GM19023 (cell line): Measurements from ENCODE around the gene GRAMD2B.
"Not testable (repeated sequence)": the region's sequence is repeated elsewhere in the genome, so short reads cannot be mapped to it uniquely, and the experiment has no call there.

Experiments used
- ATAC-seq: cut with Tn5 transposase; IDR thresholded peaks from one replicate; pipeline ENCODE4 v1.9.1; 2021; ENCODE audit warnings: mild to moderate bottlenecking, moderate library complexity; ENCODE audit not compliant: unreplicated experiment

GRAMD2B gene

DNA sequence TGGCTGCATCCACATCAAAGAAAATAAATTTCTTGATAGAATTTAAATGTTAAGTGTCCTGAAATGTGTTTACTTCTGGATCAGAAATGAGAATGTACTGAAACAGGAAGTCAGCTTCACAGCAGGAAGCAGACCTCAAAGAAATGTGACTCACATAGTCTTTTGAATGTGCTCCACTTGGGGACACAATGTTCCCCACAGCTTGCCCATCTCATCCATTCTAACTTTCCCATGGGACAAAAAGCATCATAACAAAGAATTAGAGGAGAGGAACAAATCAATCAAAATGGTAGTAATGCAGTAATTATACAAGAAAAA, 85.7 kb downstream of the GRAMD2B start:
- no peak for ATAC-seq

- ATAC-seq: no peak
Observed at GRCh38 chr5:126509339-126509738, 86.1 kb downstream of the GRAMD2B start.

DNA sequence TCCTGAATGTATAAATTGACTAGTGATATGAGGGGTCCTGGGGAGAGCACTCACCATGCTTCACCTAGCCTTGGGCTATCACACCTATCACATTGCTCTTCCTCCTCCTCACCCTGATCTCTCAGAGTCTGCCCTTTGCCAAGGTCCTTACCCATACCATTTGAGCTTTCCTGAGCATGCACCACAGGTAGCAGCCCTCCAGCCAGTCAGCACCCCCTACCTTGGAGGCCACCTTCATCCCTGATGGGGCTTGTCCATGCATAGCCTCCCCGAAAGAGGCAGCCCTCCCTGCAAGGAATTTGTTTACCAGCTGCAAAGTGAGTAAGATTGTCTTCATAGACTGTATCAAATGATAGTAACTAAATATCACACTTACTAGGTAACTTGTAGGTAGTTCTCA, 88.8 kb downstream of the GRAMD2B start:
- ATAC-seq: no peak

- ATAC-seq: no peak
Observed at GRCh38 chr5:126512451-126512850, 89.2 kb downstream of the GRAMD2B start.

- no peak for ATAC-seq
Observed at GRCh38 chr5:126513302-126513701, 90.1 kb downstream of the GRAMD2B start.

- no peak for ATAC-seq
Observed at GRCh38 chr5:126513703-126514102, 90.5 kb downstream of the GRAMD2B start.

DNA sequence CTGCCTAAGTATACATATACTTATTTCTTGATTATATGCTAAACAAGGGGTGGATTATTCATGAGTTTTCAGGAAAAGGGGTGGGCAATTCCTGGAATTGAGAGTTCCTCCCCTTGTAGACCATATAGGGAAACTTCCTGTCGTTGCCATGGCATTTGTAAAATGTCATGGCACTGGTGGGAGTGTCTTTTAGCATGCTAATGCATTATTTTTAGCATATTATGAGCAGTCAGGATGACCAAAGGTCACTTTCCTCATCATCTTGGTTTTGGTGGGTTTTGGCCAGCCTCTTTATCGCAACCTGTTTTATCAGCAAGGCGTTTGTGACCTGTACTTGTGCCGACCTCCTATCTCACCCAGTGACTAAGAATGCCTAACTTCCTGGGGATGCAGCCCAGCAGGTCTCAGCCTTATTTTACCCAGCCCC, 90.9 kb downstream of the GRAMD2B start:
- no peak for ATAC-seq

DNA sequence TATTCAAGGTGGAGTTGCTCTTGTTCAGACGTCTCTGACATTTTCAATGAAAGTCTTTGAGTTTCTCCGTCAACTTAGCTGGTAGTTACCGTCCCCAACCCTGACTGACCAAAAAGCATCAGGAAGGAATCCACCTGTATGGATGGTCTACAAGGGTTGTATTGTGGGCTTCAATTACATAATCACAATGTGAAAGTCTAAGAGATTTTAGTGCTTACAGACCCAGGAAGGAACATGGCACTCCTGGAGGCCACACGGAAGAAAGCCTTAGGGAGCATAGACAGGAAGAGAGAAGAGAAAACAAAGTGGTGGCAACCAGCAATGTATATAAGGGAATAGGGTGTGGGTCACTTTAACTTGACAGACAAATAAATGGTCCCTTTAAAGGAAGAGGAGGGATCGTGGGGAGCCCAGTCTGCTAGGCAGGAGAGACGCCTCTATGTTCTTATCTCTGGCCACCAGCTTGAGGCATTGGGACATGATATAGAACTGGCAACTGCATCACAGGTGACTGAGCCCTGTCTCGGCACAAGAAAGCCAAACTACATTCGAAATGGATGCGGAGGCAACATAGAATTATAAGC, 91.4 kb downstream of the GRAMD2B start:
- ATAC-seq: no peak

DNA sequence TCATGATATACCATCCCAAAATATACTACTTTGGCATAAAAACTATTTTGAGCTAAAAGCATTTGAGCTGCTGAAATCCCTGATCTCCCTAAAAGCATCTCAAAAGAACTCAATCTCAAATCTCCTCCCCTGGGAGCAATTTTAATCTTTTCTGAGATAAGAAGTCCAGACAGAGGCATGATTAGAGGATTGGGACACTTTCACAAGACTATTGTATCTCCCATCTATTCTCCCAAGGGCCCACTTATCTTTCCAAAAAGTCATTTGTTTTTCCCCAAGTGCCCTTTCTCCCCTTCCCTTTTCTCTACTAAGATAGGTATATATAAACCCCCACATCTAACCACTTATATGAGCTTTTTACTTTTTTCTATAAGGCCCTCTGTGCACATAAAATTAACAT, 92.1 kb downstream of the GRAMD2B start:
- no peak for ATAC-seq

- no peak for ATAC-seq
Observed at GRCh38 chr5:126516133-126516532, 92.9 kb downstream of the GRAMD2B start.

DNA sequence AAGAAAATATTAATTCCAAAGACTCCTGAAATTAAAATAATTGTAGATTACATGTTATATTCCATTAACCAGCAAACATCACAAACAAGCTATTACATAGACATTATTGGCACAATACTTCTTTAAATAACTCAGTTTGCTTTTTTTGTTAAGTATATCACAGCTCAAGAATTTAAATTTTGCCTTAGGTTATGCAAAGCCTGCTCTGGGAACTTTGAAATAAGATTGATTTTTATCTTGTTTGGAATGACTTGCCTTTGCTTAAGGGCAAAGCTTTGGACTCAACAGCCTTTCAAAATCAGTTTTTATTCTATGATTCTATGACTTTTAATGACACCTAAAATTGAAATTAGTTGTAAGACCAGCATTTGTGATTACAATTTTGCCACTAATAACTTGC, 93.6 kb downstream of the GRAMD2B start:
- no peak for ATAC-seq

GRCh38 chr5:126519223-126519622, 96.0 kb downstream of the GRAMD2B start:
- not testable (repeated sequence) for ATAC-seq

DNA sequence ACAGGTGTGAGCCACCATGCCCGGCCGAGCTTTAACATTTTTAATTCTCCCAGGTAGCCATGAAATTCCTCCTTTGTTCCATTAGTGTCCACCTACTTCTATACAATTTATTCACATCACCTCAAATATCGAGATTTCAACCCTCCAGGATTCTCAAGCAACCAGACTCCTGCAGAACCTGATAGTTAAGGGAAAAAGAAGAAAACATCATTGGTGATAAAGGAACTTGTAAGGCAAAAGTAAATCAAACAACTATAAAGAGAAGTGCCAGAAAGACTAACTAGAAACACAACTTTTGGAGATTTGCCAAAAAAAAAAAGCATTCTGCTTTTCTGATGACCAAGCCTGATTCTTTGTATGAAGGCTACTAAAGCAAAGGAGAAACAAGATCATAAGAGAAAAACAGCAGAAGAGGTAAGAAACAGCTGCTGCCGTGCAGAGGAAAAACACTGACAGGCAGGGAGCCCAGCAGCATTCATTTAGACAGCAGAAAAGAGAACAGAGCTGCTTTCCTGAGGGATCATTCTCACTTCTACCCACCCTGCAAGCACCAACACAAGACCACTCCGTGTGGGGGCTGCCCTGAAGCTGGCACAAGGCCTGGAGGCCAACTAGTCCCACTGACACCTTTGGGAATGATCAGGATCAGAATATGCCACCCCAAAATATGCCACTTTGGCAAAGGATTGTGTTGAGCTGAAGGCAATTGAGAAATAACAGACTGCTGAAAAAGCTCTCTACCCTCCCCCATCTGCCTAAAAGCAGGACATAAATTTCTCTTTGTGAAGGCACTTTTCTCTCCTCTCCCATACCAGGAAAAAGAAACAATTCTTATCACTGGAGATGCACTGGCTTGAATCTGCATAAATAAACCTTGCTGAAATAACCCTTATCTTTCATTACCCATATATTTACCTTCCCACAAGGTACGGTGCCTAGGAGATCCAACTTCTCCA, 96.7 kb downstream of the GRAMD2B start:
- no peak for ATAC-seq

GRCh38 chr5:126520593-126520953, 97.4 kb downstream of the GRAMD2B start:
- no peak for ATAC-seq

- ATAC-seq: no peak
Observed at GRCh38 chr5:126521130-126521529, 97.9 kb downstream of the GRAMD2B start.

DNA sequence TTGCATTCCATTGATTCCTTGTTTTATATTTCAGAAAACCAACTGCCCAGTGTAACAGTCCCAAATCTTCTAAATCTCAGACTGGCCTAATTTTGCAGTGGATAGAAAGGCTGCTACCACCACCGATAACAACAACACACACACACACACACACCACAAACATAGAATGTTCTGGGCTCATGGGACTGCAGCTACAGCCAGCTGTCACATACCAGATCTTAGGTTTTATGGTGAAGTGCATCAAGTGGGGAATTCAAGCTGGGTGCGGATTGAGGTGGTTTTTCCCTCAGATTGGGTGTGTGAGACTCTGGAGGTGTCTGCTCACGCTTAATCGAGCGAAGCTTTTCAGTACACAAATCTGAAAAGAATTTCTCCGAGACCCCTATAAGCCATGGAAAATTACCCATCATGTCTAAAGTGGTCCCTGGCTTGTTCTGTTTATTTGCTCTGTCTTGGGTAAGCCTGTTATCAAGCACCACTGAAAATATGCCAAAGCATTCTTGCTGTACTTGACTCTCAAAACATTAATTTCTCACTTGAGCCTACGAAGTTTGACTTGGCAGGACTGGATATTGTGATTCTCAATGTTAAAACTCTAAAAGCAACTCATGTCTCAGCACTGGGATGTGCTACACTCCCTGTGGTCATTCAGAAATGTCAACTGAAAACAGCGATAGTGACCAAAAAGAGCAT, 100.8 kb downstream of the GRAMD2B start:
- ATAC-seq: no peak

DNA sequence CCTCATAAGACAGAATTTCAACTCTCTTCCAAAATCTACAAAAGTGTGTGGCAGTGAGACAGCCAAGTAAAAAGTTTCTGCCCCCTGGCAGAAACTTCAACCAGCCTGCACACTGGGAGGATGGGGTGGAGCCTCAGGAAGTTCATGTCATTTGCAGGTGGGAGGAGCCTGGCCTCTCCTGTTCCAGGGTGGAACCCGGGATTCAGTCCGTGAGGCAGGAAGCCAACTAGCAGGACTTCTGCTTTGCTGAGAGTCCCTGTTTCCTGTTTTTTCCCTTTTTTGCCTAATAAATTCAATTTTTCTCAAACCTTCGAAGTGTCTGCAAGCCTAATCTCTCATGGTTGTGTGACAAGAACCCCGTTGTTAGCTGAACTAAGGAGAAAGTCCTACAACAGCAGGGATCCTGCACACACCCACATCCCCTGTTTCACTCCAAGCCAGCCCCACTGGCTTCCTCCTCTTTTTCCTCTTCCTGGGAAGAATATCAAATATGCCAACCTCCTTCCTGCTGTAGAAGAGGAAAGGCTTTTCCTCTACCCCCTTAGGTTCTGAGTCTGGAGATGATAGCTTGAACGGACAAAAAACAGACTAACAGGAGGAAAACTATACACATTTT, 102.5 kb downstream of the GRAMD2B start:
- ATAC-seq: no peak

GRCh38 chr5:126526493-126526892, 103.3 kb downstream of the GRAMD2B start:
- ATAC-seq: no peak

DNA sequence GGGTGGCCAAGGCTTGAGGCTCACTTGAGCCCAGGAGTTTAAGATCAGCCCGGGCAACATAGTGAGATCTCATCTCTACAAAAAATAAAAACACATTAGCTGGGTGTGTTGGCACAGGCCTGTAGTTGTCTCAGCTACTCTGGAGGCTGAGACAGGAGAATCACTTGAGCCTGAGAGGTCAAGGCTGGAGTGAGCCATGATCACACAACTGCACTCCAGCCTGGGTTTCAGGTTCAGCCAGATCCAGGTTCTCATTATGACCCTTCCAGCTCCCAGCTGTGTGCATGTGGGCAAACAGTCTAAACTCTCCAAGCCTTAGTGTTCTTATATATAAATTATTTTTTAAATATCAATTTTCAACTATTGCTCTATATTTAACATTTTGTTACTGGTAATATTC, 103.9 kb downstream of the GRAMD2B start:
- no peak for ATAC-seq

DNA sequence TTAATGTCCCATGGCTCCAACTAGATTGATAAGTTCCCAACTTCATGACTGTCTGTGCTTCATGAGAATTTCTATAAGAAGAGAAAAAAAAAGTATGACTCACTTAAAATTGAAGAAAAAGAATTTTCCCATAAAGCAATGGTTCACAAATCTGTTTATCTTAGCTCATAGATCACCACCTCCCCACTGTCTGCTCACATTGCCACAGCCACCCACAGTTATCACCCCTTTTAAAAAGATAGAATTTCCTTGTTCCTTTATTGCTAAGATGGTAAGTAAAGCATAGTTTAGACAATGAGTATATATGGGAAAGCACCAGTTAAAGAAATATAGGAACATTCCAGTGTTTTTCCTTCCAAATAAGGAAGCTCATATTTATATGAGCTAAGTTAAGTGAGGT, 104.7 kb downstream of the GRAMD2B start:
- ATAC-seq: no peak

DNA sequence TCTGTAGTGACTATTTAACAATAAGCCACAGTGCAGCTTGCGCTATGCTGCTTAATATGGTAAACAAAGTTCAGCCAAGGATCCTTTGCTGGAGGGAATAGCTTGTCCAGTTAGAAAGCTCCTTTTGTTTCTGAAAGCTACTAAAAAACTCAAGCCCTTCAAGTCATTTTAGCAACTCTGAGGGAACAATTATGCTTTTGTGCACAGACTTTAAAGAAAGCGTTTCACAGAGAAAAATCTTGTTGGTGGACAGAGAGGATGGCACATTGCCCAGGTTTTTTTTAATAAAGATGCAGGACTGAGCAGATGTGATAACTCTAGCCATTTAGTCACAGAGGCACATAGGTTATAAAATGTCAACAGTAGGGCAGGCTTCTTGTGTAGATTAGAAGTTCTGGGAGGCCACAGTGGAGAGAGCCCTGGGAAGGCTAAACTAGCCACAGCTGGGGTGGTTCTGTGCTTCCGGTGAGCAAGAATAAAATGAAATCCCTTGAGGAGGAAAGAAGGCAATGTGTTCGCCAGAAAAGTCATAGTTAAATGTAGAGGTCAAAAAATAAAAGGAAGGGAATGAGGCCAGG, 108.4 kb downstream of the GRAMD2B start:
- ATAC-seq: no peak
